Small intestine (tissue), 16 donors: ENCODE data around the gene DHRS2. TPM values are rescaled to one million over a fixed set of nuclear protein-coding genes. Genes with fewer than 3 reads are reported as not detected.
"Not testable (repeated sequence)": the region's sequence is repeated elsewhere in the genome, so short reads cannot be mapped to it uniquely, and the experiment has no call there.

Experiments used
- DNase-seq, 2 donors: peaks; one replicate each; pipeline versions ENCODE4 v3.0.0 to v3.0.0-alpha.2; 2013
- FAIRE-seq: peaks from 2 replicates; lab custom pipeline; 2012; peaks lifted over from hg19 to GRCh38; lab: Jason Lieb, UNC
- H3K27ac ChIP-seq, 3 donors: one replicate each; pipeline ENCODE4 v1.5.1; 2013; ENCODE audit warnings: low read length in 2 of 3, mild to moderate bottlenecking in 2 of 3, control low read depth in 1 of 3, inconsistent platforms in 1 of 3, low read depth in 1 of 3, moderate library complexity in 1 of 3
- H3K27me3 ChIP-seq, 3 donors: one replicate each; pipeline ENCODE4 v1.6.1; 2013; ENCODE audit warnings: low read length in 3 of 3, inconsistent platforms in 1 of 3; ENCODE audit not compliant: control insufficient read depth in 3 of 3, insufficient read depth in 3 of 3
- H3K36me3 ChIP-seq, 3 donors: one replicate each; pipeline ENCODE4 v1.6.1; 2013; ENCODE audit warnings: low read length in 3 of 3, inconsistent platforms in 1 of 3, low read depth in 1 of 3, mild to moderate bottlenecking in 1 of 3, moderate library complexity in 1 of 3; ENCODE audit not compliant: control insufficient read depth in 3 of 3, insufficient read depth in 2 of 3
- H3K4me1 ChIP-seq, 3 donors: one replicate each; pipeline ENCODE4 v1.6.1; 2013; ENCODE audit warnings: low read length in 2 of 3, inconsistent platforms in 1 of 3, low read depth in 1 of 3, mild to moderate bottlenecking in 1 of 3, moderate library complexity in 1 of 3; ENCODE audit not compliant: control insufficient read depth in 3 of 3, insufficient read depth in 2 of 3
- H3K4me3 ChIP-seq, 3 donors: one replicate each; pipeline ENCODE4 v1.5.1; 2013; ENCODE audit warnings: low read length in 3 of 3, control low read depth in 1 of 3, inconsistent platforms in 1 of 3, low read depth in 1 of 3, mild to moderate bottlenecking in 1 of 3, moderate library complexity in 1 of 3
- H3K9me3 ChIP-seq, 2 donors: one replicate each; pipeline ENCODE4 v1.6.1; 2013; ENCODE audit warnings: low read depth in 1 of 2, low read length in 1 of 2; ENCODE audit not compliant: control insufficient read depth in 2 of 2, insufficient read depth in 1 of 2
- WGBS, 3 donors: extraction: QIAGEN DNeasy Blood & Tissue Kit; methylation state at CpG; one replicate each; pipeline ENCODE4 v1.1.7; 2013; 5-methylcytosine and 5-hydroxymethylcytosine counted together
- long read RNA-seq, 10 donors: transcript quantifications; one replicate each; lab custom pipeline, GENCODE V29; 2026
- polyA plus RNA-seq, 4 donors: library from polyadenylated mRNA; stranded (reverse) in 3 of 4; unstranded in 1 of 4; fragments of 200-250 nt in 3 of 4; fragments of 120-200 nt in 1 of 4; gene quantifications; one replicate each; pipeline versions ENCODE4 v1.2.1 to v1.2.3, GENCODE V29; 2013
- donor health status: healthy with polysubstance abuse.
- donor health status: control.
- donor health status: control.
- donor health status: Bipolar disorder and iron deficiency.
- donor health status: healthy.

Gene DHRS2, protein sequence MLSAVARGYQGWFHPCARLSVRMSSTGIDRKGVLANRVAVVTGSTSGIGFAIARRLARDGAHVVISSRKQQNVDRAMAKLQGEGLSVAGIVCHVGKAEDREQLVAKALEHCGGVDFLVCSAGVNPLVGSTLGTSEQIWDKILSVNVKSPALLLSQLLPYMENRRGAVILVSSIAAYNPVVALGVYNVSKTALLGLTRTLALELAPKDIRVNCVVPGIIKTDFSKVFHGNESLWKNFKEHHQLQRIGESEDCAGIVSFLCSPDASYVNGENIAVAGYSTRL
- 1 to 10 TPM in 1 of 4 donors, under 1 TPM in 1, not detected in 2; 0.81 to 1.1 TPM for polyA plus RNA-seq
- long read RNA-seq, donor 1 = 0 reads
- long read RNA-seq, donor 2 = 0 reads
- long read RNA-seq, donor 3 = 0 reads
- long read RNA-seq, donor 4 = 0 reads
- long read RNA-seq, donor 5 = 0 reads
- long read RNA-seq, donor 6 = 0 reads
- long read RNA-seq, donor 7 = 0 reads
- long read RNA-seq, donor 8 = 0 reads
- long read RNA-seq, donor 9 = 0 reads
- long read RNA-seq, donor 10 = 0 reads

DNA sequence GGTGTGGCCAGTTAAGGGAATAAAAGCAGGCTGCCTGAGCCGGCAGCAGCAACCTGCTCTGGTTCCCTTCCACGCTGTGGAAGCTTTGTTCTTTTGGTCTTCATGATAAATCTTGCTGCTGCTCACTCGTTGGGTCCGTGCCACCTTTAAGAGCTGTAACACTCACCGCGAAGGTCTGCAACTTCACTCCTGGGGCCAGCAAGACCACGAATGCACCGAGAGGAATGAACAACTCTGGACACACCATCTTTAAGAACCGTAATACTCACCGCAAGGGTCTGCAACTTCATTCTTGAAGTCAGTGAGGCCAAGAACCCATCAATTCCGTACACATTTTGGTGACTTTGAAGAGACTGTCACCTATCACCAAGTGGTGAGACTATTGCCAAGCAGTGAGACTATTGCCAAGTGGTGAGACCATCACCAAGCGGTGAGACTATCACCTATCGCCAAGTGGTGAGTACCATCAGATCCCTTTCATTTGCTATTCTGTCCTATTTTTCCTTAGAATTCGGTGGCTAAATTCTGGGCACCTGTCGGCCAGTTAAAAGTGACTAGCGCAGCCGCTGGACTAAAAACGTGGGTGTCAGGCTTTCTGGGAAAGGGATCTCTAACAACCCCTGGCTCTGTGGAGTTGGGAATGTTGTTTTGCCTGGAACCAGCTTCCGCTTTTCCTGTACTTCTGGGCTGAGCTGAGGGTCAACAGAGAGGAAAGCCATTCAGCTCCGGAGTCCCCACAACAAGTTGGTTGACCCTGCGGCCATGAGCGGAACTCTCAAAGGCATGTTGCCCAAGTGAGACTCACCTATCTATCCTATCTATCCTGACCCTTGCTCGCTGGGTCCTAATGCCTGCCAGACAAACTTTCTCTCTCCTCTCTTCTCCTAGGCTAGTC lies at the start of gene DHRS2:
Gene DHRS2 (plus strand): TSS at position 48 of the 895 bp plus-strand sequence. CDS start 2,501 bp downstream, outside the sequence.
- Histone ChIP-seq H3K9me3 (peaks cover 0 to 5% of the 10 kb centered on the region in 2 donors), H3K36me3 (no peaks in the 10 kb centered on the region), H3K27ac (no peak within 1 kb of the TSS), H3K4me1 (peaks cover 0 to 16% (median 0%) of the 10 kb centered on the region in 3 donors), H3K27me3 (no peaks in the 10 kb centered on the region), H3K4me3 (no peak within 1 kb of the TSS)
- FAIRE-seq = no peak
- DNase-seq = no peak
- 89 to 93% (median 91%) methylated on average over 23 of the region's 23 CpGs for whole genome bisulfite sequencing, 3 donors

DNA sequence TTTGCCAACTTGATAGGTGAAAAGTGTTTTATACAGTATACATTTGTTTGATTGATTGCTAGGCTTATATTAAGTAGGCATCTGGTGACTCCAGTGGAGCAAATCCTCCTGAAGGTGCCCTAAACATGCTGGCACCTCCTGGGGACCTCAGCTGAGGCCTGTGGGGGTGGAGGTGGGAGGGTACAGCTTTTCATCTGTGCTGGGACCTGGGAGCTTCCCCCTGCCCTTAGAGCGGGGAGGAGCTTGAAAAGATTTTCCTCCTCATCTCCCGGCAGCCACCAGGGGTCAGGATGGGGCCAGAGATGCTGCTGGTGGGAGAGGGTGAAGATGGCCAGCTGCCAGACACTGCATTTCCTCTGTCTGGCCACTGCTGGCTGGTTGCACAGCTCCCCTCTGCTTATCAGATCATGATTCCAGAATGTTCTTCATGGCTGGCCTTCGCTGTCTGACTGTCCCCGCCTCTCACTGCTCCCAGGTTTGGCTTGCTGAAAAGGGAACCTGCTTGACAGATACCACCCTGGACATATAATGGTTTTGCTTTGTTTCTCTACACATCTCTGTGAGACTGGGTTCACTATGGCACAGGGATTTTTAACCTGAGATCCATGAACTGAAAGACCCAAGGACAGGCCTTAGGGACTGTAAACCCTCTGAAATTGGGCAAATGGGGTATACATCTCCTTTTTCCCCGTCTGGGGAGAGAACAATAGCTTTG lies 47.1 kb upstream of the DHRS2 start:
- Histone ChIP-seq H3K27me3 (no peaks in the 10 kb centered on the region), H3K4me3 (no peak overlapping the region), H3K27ac (peak overlapping the region in 1 of 3 donors; percentile 1), H3K36me3 (no peaks in the 10 kb centered on the region), H3K9me3 (no peaks in the 10 kb centered on the region), H3K4me1 (peaks cover 0 to 4% (median 0%) of the 10 kb centered on the region in 3 donors)
- DNase-seq (peak; percentile 83 to 93), FAIRE-seq (no peak)
- 15 to 19% (median 17%) methylated on average over 5 of the region's 5 CpGs for WGBS, 3 donors

DNA sequence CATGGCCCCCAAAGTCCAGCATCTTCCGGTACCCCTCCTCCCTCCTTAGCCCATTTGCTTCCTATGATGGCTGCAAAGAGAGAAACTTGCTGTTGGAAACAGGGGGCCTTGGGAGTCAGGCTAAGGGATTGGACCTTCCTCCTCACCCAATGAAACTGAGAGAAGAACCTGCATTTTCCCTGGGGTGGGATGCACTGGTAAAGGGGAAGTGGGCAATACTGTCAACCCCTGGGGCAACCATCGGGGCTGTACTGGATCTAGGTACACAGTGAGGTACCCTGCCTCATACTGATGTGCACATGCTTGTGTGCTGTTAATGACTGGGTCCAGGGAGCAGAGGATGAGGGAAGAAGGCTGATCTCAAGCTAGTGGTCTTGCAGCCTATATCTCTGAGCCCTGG lies 46.6 kb upstream of the DHRS2 start:
- peaks cover 0 to 4% (median 0%) of the 10 kb centered on the region in 3 donors for H3K4me1 ChIP-seq
- no peak for FAIRE-seq

DNA sequence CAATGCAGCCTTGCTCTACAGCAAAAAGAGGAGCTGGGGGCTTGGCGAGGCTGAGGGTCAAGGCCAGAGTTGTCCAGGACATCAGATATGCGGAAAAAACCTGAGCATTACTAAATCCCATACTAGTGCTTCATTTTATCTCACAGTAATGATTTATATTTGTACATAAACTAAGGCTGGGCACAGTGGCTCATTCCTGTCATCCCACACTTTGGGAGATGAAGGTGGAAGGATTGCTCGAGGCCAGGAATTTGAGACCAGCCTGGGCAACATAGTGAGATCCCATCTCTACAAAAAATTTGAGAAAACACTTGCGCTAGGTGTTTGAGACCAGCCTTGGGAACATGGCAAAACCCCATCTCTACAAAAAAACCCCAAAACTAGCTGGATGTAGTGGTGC lies 46.0 kb upstream of the DHRS2 start:
- Histone ChIP-seq H3K4me3 (no peak overlapping the region), H3K9me3 (no peaks in the 10 kb centered on the region), H3K27me3 (no peaks in the 10 kb centered on the region), H3K36me3 (no peaks in the 10 kb centered on the region), H3K27ac (no peak overlapping the region), H3K4me1 (peaks cover 0 to 4% (median 0%) of the 10 kb centered on the region in 3 donors)
- DNase-seq (no peak), FAIRE-seq (no peak)
- 88 to 94% (median 91%) methylated on average over 4 of the region's 4 CpGs for WGBS, 3 donors

More for the DNA sequence above, 46.6 kb upstream of the DHRS2 start:
- Histone ChIP-seq H3K27me3 (no peaks in the 10 kb centered on the region), H3K36me3 (no peaks in the 10 kb centered on the region), H3K4me3 (no peak overlapping the region), H3K9me3 (no peaks in the 10 kb centered on the region), H3K27ac (no peak overlapping the region)
- no peak for DNase-seq
- WGBS, 3 donors = 85 to 100% (median 92%) methylated on average over 2 of the region's 2 CpGs

DNA sequence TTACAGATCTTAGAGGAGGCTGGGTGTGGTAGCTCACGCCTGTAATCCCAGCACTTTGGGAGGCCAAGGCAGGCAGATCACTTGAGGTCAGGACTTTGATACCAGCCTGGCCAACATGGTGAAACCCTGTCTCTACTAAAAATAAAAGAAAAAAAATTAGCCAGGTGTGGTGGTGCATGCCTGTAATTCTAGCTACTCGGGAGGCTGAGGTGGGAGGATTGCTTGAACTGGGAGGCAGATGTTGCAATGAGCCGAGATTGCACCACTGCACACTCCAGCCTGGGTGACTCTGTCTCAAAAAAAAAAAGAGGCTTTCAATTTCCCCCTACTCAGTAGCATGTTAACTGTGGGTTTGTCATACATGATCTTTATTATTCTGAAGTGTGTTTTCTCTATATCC lies 42.0 kb upstream of the DHRS2 start:
- WGBS, 3 donors = 79 to 97% (median 82%) methylated on average over 3 of the region's 3 CpGs
- H3K27ac ChIP-seq, DNase-seq, H3K27me3 ChIP-seq, H3K36me3 ChIP-seq, FAIRE-seq, H3K9me3 ChIP-seq, H3K4me1 ChIP-seq, H3K4me3 ChIP-seq: not testable (repeated sequence)

DNA sequence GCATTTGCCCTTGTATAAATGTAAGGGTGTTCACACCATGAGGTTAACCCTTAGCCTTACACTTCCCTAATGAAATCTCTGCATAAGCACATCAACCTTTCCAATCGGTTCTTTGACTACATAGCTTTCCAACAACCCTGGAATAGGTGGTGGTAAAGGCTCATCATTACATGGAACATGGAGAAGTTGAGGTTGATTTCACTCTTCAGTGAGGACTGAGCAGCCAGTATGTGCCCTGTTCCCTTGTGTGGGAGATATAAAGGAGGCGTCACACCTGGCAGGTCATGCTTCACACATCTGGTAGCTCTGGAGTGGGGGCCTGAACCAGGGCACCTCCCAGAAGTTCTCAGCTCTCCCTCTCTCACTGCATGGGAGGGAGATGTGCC lies 35.8 kb upstream of the DHRS2 start:
- no peaks in the 10 kb centered on the region for H3K27me3 ChIP-seq
- 49 to 98% (median 92%) methylated on average over 2 of the region's 2 CpGs for WGBS, 3 donors
- no peak for FAIRE-seq
- H3K4me3 ChIP-seq = no peak overlapping the region
- DNase-seq = no peak
- no peaks in the 10 kb centered on the region for H3K4me1 ChIP-seq
- H3K36me3 ChIP-seq = no peaks in the 10 kb centered on the region
- H3K27ac ChIP-seq = no peak overlapping the region
- H3K9me3 ChIP-seq = peaks cover 0 to 2% of the 10 kb centered on the region in 2 donors

DNA sequence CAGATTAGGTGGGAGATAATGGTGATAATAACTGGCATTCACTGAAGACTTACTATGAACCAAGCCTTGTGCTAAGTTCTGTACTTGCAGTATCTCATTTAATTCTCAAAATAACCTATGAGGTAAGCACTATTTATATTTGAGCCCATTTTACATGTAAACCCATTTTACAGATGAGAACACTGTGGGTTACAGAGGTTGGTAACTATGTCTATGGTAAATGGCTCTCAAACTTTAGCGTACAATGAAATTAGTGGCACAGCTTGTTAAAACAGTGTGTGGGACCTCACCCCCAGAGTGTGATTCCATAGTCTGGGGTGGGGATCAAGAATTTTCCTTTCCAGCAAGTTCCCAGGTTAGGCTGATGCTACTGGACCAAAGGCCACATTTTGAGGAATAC lies 35.4 kb upstream of the DHRS2 start:
- DNase-seq = no peak
- Histone ChIP-seq H3K27ac (no peak overlapping the region), H3K4me1 (no peaks in the 10 kb centered on the region), H3K9me3 (peaks cover 0 to 2% of the 10 kb centered on the region in 2 donors), H3K36me3 (no peaks in the 10 kb centered on the region), H3K27me3 (no peaks in the 10 kb centered on the region), H3K4me3 (no peak overlapping the region)
- 100% methylated on average over 1 of the region's 1 CpG for WGBS, 3 donors
- no peak for FAIRE-seq

DNA sequence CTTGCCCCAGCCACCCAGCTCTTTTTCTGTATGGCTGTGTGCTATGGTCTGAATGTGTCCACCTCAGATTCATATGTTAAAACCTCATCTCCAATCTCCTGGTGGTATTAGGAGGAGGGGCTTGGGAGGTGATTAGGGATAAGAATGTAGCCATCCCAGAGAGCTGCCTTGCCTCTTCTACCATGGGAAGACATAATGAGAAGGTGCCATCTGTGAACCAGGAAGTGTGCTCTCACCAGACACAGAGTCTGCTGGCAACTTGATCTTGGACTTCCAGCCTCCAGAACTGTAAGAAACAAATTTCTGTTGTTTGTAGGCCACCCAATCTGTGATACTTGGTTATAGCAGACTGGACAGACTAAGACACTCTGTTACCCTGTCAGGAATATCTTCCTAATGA lies 34.7 kb upstream of the DHRS2 start:
- no peak for FAIRE-seq
- peaks cover 0 to 2% of the 10 kb centered on the region in 2 donors for H3K9me3 ChIP-seq
- H3K27me3 ChIP-seq = no peaks in the 10 kb centered on the region
- DNase-seq = no peak
- H3K36me3 ChIP-seq = no peaks in the 10 kb centered on the region
- no peak overlapping the region for H3K27ac ChIP-seq
- no peaks in the 10 kb centered on the region for H3K4me1 ChIP-seq
- no peak overlapping the region for H3K4me3 ChIP-seq
